HG02763 (cell line): Measurements from ENCODE around the gene CYP2S1.
"Not testable (repeated sequence)": the region's sequence is repeated elsewhere in the genome, so short reads cannot be mapped to it uniquely, and the experiment has no call there.

Experiments
- ATAC-seq: cut with Tn5 transposase; IDR thresholded peaks from one replicate; pipeline ENCODE4 v1.9.1; 2021; ENCODE audit warnings: mild to moderate bottlenecking, moderate library complexity; ENCODE audit not compliant: unreplicated experiment

The CYP2S1 gene

GRCh38 chr19:41192574-41193429, at the start of gene CYP2S1:
Gene CYP2S1, plus strand, starts transcription at chr19:41193219. Its CDS starts 46 bp downstream, at chr19:41193265.
- ATAC-seq = no peak

GRCh38 chr19:41144403-41144802, 48.6 kb upstream of the CYP2S1 start:
- ATAC-seq = no peak

- no peak for ATAC-seq
Observed at GRCh38 chr19:41149831-41150230, 43.2 kb upstream of the CYP2S1 start.

- ATAC-seq = not testable (repeated sequence)
Observed at GRCh38 chr19:41150986-41151385, 42.0 kb upstream of the CYP2S1 start.

- no peak for ATAC-seq
Observed at GRCh38 chr19:41154060-41154459, 39.0 kb upstream of the CYP2S1 start.

- no peak for ATAC-seq
Observed at GRCh38 chr19:41156207-41156606, 36.8 kb upstream of the CYP2S1 start.

GRCh38 chr19:41159881-41160280, 33.1 kb upstream of the CYP2S1 start:
- ATAC-seq = no peak

- ATAC-seq = no peak
Observed at GRCh38 chr19:41161903-41162302, 31.1 kb upstream of the CYP2S1 start.

GRCh38 chr19:41166944-41167804, 25.8 kb upstream of the CYP2S1 start:
- ATAC-seq = no peak

GRCh38 chr19:41172297-41173164, 20.5 kb upstream of the CYP2S1 start:
- no peak for ATAC-seq

- ATAC-seq = no peak
Observed at GRCh38 chr19:41174297-41174928, 18.6 kb upstream of the CYP2S1 start.

- no peak for ATAC-seq
Observed at GRCh38 chr19:41175801-41176777, 16.9 kb upstream of the CYP2S1 start.

- ATAC-seq = not testable (repeated sequence)
Observed at GRCh38 chr19:41180173-41180572, 12.8 kb upstream of the CYP2S1 start.

GRCh38 chr19:41186971-41187883, 5.8 kb upstream of the CYP2S1 start:
- ATAC-seq = no peak

GRCh38 chr19:41187884-41188279, 5.1 kb upstream of the CYP2S1 start:
- ATAC-seq = no peak

GRCh38 chr19:41189425-41190065, 3.5 kb upstream of the CYP2S1 start:
- no peak for ATAC-seq

GRCh38 chr19:41193430-41194156, 574 bp downstream of the CYP2S1 start:
- no peak for ATAC-seq
